Erythroblast (primary cell): ENCODE measurements around the gene LARGE1.

ENCODE experiments used
- DNase-seq, 2 experiments: peaks; one replicate each; lab custom pipeline; 2025; lab: John Stamatoyannopoulos, UW
- GATA1 ChIP-seq: IDR thresholded peaks from 2 replicates; pipeline ENCODE4 v1.6.1; 2011; ENCODE audit warnings: low read depth, mild to moderate bottlenecking, control low read depth, low read length, moderate library complexity
- POLR2A ChIP-seq: IDR thresholded peaks from 2 replicates; pipeline ENCODE4 v1.6.1; 2011; ENCODE audit warnings: mild to moderate bottlenecking, low read length

The LARGE1 gene

DNA sequence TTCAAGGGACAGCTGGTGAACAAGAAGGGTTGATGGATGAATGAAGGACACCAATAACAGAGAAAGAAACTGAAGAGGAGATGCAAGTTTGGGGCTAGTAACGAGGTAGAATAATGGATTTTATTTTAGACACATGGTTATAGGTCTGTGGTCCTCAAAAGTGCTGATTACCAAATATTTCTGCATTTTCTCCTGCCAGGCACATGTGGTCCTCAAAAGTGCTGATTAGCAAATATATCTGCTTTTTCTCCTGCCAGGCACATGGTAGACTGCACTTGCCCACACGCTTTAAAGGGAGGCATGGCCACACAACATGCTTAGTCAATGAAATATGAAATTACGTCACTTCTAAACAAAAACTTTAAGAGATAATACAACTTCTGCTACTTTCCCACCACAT is 489.0 kb downstream of the LARGE1 start:
- TF ChIP-seq GATA1 (no peak), POLR2A (no peak)
- no peak for DNase-seq

DNA sequence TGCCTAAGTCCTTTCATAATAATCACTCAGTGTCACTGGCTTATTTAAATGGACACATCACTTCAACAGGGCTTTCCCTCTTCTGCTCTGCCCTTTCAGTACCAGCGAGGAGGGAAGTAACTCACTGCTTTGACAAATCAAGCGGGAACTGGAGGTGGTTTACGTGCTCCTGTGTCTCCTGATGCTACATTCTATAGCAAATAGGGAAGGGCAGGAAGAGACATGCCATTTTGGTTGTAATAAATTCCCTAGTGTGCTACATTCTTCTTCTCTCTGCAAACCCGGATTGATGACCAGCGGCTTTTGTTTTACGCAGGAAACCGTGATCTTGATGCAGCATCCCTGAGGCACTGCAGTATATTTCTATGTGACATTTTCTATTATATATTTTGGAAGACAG is 491.0 kb downstream of the LARGE1 start:
- TF ChIP-seq GATA1 = no peak
- TF ChIP-seq POLR2A = no peak
- no peak for DNase-seq

DNA sequence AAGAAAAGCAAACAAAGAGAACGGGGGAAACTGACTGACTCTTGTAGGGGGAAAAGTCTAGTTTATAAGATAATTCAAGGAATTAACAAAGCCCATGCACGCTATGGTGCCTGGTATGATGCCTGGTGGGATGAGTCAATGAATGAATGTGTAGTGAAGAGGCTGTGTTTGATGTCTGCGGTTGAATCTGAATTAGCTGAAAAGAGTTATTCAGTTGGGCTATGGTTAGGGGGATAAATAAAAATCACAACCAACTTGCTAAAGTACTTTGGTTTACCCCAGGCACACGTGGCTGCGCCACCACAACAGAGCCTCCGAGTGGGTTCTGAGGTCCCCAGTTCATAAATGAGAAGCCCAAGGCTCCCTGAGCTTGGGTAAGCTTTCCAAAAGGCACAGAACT is 492.8 kb downstream of the LARGE1 start:
- TF ChIP-seq POLR2A (no peak), GATA1 (no peak)
- DNase-seq = no peak

DNA sequence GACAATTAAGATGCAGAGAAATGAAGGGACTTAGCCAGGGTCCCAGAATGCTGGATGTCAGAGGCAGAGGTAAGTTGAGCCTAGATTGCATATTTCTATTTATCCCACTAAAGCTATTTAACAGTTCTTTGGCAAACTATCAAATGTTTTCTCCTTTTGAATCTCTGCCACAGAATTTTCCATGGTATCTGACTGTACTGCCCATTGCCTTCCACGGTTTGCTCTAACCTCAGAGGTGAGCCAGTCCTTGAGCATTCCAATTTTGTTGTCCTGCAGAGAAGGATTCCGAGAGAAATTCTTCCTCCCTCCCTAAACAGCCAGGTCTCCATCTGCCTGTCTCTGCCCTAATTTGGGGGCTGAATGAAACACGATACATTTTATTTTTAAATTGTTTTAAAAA is 493.8 kb downstream of the LARGE1 start:
- TF ChIP-seq POLR2A = no peak
- TF ChIP-seq GATA1 = no peak

DNA sequence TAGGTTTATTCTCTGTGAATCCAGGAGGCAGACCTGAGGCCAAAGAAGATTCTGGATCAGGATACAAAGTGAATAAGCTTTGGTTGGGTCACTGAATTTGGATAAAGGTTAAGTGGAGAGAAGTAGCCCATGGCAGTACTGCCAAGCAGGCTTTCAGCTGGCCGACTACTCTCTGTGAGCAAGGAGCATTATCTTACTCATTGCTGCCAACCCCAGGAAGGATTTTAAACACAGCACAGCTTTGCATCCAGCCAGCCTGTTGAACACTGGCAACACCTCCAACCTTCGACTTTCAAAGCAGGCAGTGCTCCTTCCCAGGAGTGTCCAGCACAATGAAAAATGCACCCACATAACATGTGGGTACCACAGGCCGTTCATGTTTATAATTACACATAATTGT is 498.4 kb downstream of the LARGE1 start:
- TF ChIP-seq GATA1 (no peak), POLR2A (no peak)
- DNase-seq = no peak

More for the DNA sequence above, 493.8 kb downstream of the LARGE1 start:
- no peak for DNase-seq

DNA sequence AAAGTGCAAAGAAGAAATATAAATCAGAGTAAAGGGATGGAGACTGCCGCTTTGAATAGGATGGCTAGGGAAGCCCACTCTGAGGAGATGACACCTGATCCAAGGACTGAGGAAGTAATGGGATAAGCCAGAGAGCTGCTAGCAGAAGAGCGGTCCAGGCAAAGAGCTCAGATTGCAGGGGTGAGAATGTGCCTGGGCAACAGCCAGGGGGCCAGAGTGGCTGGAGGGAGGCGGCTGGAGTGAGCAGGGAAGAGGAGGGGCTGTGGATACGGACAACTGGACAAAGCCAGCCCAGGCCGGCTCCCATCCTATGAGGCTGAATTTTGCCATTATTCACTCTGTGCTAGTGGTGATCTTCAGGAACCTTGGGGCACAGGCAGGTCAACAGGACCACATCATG is 501.8 kb downstream of the LARGE1 start:
- TF ChIP-seq GATA1 (no peak), POLR2A (no peak)
- no peak for DNase-seq

DNA sequence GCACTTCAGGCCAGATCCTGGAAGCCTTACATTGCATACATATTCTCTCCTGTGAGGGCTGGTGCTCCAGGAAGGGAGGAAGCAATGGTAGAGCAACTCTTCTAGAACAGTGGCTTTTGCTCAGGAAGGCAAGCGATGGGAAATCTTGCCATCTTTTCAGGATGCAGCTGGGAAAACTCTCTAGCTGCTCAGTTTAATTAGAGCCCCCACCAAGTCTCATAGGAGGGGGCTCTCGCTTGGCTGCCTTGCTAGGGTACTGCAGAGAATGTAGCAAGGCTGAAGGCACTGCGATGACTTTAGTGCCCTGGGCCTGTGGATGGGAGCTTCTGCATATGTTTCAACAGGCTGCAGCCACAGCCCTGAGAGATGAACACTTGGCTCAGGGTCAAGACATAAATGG is 504.9 kb downstream of the LARGE1 start:
- no peak for DNase-seq
- TF ChIP-seq GATA1 (no peak), POLR2A (no peak)

DNA sequence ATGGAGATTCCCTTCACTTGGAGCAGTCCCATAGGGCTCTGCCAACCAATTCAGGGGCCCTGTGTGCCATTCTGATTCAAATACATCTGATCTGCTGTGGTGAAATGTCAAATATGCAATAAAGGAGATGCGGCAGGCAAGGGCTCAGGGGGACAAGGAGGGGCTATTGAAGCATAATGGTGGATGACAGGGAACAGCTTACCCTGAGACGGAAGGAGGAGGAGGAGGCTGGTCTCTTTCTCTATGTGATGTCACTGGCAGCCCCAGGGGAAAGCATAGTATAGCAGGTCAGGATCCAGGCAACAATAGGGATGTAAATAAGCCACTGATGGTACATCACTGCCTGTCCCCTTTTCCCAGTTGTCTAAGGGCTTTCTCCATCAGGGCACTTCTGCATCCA is 511.2 kb downstream of the LARGE1 start:
- no peak for TF ChIP-seq POLR2A
- TF ChIP-seq GATA1 = no peak
- DNase-seq = no peak

DNA sequence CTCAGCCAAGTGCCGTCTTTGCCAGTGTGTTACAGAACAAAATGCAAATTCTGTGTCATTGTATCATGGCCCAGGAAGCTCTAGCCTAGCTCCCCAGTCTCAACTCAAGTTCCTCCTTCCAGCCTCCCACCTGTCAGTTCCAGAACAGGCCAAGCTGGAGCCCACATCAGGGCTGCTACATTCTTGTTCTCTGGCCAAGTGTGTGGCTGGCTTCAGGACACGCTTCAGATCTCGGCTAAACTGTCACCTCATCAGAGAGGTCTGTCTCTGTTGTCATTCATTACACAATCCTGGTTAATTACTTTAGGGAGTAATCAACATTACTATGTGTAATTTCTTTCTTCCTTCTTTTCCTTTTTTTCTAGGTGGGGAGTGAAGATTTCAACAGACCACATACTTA is 515.1 kb downstream of the LARGE1 start:
- DNase-seq = no peak
- no peak for TF ChIP-seq POLR2A
- TF ChIP-seq GATA1 = no peak

DNA sequence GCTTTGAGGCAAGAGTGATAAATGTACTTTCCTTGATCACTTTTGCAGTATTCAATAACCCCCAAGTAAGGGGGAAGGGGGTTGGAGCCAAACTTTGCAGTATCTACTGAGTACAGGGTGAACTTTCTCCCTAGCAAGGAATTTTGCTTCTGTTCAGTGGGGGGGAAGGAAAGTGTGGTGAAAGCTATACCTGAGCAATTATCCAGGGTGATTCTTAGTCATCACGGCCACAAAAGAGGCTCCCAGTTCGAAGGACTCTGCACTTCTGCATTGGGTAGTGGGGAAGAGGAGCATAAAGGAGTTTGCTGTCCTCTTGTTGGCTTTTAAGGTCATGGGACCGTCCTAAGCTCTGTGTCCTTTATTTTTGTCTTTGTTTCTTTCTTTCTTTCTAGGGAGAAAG is 515.6 kb downstream of the LARGE1 start:
- no peak for TF ChIP-seq GATA1
- TF ChIP-seq POLR2A = no peak
- DNase-seq = no peak

DNA sequence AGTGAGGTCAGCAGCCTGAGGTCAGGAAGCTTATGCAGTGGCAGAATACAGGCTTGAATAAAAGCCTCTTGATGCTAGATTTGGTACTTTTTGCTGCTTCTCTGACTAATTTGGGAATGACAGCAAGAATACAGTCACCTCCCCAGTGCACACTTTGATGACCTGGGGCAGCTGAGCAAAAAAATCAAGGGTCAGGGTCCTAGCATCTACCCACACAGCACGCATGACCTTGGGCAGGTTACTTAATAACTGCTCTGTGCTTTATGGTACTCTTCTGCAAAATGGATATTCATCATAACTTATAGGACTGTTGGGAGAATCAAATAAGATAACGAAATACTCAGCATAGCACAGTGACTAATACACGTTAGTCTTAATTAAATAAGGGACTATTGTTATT is 518.0 kb downstream of the LARGE1 start:
- no peak for DNase-seq
- TF ChIP-seq POLR2A = no peak
- TF ChIP-seq GATA1 = no peak

DNA sequence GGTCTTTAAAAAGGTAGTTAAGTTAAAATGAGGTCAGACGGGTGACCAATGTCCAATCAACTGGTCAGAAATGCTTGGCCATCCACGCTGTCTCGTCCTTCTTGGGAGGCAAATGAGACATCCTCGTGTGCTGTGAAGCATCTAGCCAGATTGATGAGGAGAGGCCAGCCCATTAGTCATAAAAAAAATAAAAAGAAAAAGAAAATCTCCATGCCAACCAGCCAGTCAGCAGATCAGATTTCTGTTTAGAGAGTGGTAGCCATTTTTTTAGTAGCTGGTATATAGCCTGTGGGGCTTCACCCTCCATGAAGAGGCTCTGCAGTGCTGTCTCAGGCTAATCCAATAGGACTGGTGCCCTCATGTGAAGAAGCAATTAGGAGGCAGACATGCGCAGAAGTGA is 519.0 kb downstream of the LARGE1 start:
- DNase-seq = no peak
- TF ChIP-seq POLR2A = no peak
- no peak for TF ChIP-seq GATA1

DNA sequence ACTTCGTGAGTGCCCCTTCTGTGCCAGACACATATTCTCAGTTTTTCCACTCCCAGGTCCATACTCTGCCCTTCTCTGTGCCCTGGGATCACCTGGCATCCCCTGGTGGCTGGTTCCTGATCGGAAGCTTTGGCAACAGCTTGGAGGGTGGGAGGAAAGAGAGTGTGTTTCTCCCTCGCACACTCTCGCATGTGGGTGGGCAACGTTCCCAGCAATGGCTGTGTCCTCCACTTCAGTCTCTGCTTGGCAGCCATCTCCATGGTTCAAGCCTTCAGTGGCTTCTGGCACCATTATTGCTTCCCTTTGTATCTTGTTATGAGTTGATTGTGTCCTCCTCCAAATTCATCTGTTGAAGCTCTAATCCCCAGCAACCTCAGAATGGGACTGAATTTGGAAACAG is 519.4 kb downstream of the LARGE1 start:
- TF ChIP-seq POLR2A (no peak), GATA1 (no peak)
- no peak for DNase-seq

DNA sequence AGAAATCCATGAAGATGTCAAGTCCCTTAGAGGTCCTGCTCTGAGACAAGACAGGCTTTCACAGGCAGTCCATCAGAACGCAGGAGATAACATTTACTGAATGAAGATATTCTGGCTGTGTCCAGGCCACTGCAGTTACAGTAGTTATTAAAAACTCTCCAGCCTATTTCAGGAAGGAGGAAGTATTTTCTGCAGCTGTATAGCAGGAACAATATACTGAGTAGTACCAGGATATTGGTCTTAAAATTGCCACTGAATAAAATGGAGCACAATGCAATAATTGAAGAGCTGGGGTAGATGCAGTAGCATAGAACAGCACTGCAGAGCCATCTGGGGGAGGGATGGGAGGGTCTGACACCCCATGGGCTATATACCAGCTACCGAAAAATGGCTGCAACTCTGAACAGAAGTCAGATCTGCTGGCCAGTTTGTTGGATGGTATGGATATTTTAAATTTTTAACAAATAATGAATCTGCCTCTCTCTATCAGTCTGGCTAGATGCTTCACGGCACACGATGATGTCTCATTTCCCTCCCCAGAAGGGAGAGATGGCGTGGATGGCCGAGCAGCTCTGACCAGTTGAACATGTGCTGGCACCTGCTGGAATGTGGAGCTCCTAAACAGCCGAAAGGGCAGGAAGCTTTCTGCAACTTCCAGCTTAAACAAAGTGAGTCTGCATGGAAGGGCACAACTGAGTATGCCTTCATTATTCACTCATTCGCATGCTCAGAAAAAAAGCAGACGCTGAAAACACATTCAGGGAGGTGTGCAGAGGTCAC is 520.0 kb downstream of the LARGE1 start:
- TF ChIP-seq POLR2A (no peak), GATA1 (no peak)
- no peak for DNase-seq

DNA sequence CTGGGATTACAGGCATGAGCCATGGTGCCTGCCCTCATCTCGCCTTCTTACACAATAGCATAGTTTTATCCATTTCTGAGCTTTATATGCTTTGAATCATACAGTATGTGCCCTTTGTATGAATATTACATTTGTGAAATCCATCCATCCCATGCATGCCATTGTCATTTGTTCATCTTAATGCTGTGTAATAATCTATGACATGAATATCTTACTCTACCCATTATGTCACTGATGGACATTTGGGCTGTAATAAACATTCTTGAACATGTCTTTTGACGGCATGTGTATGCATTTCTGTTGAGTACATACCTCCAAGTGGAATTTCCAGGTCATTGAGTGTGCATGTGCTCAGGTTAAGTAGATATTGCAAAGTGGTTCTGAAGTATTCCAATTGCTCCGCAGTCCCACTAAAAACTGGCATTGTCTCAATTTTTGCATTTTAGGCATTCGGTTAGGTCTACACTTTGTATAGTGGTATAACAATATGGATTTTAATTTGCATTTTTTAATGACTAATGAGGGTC is 522.8 kb downstream of the LARGE1 start:
- no peak for DNase-seq
- no peak for TF ChIP-seq GATA1
- no peak for TF ChIP-seq POLR2A
